ENCODE data around the gene MFAP2. TPM values are rescaled to one million over a fixed set of nuclear protein-coding genes. Genes with fewer than 3 reads are reported as not detected.

MFAP2 gene
- total and polyA plus RNA-seq, 3 donors from 2014 or later: 7.9 to 22.0 (median 18.7) TPM

DNA sequence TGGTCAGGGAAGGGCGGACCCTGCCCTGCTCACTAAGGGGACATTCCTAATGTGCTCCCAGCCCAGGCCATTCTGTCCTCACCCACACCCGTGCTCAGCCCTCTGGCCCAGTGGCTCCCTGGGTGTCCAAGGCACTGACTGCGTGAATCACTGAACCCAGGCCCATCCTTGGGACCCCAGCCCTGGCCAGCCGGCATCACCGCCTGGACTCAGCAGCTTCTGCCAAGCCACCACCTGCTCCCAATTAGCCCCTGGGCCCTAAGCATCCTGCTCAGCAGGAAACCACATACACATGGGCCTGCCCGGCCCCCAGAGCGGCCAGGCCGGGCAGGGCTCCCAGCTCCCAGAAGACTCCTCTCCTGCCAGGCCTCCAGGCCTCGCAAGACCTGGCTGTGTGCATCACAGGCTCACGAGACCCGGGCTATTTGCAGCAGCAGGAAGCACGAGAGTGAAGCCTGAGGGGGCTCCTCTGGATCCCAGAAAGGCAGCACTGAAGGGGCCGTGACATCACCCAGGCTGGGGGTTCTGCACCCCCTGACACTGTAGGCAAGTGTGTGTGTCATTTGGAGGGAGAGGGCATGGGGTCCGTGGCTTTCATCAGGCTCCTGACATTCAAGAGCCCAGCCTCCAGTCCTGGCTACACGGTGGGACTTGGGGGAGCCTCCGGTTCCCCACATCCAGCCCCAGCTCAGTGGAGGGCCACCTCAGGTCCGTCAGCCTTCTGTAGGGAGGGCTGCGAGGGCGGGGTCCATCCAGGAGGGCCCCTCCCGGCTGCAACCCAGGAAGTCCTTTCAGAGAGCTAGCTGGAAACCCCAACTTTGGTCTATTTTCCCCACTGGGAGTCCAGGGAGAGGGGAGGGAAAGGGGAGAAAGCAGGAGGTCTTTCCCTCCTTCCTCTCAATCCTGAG, 1.6 kb downstream of the MFAP2 start:
- no peaks in the 10 kb centered on the region for H3K36me3 ChIP-seq (ENCODE audit: low read depth, missing control alignments)
- peak overlapping the region; percentile 93 to 95 for H3K27ac ChIP-seq
- peak overlapping the region; percentile 68 to 71 for H3K4me3 ChIP-seq
- intact Hi-C loops (cut with DNase I; ENCODE audit: low total_unique reads): no loop called here
- no peaks in the 10 kb centered on the region for H3K27me3 ChIP-seq
- H3K4me1 ChIP-seq: no peaks in the 10 kb centered on the region
- DNase-seq: peak; percentile 81
- TF ChIP-seq, protein P1, sequence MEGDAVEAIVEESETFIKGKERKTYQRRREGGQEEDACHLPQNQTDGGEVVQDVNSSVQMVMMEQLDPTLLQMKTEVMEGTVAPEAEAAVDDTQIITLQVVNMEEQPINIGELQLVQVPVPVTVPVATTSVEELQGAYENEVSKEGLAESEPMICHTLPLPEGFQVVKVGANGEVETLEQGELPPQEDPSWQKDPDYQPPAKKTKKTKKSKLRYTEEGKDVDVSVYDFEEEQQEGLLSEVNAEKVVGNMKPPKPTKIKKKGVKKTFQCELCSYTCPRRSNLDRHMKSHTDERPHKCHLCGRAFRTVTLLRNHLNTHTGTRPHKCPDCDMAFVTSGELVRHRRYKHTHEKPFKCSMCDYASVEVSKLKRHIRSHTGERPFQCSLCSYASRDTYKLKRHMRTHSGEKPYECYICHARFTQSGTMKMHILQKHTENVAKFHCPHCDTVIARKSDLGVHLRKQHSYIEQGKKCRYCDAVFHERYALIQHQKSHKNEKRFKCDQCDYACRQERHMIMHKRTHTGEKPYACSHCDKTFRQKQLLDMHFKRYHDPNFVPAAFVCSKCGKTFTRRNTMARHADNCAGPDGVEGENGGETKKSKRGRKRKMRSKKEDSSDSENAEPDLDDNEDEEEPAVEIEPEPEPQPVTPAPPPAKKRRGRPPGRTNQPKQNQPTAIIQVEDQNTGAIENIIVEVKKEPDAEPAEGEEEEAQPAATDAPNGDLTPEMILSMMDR (IDR thresholded peaks at IDR 0.05): no peak
- peak; percentile 27 for TF ChIP-seq POLR2A (IDR thresholded peaks at IDR 0.05)
- H3K9me3 ChIP-seq: no peaks in the 10 kb centered on the region
- 50 to 58% methylated on average over 4 to 19 of the region's 20 CpGs for WGBS, 2 donors

DNA sequence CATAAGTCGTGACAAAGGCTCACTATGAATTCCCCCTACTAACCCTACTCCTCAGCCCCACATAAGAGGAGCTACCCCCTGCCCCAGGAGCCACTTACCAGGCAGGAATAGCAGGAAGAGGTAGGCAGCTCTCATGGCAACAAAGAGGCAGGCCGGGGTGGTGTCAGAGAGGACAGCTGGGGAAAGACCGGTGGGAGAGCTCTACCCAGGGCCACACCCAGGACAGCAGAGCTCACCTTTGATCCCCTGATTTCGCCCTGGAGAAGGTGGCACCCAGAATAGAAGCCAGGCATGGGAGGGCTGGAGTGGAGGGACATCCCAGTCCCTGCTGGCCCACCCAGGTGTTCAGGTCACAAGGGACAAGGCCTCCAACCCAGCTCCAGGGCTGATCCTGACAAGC, 2.3 kb downstream of the MFAP2 start:
- 65 to 83% methylated on average over 3 to 4 of the region's 4 CpGs for WGBS, 2 donors
- intact Hi-C loops (cut with DNase I; ENCODE audit: low total_unique reads): no loop called here
- Histone ChIP-seq H3K4me3 (no peak overlapping the region), H3K27ac (peak overlapping the region; percentile 93 to 95), H3K27me3 (no peaks in the 10 kb centered on the region), H3K4me1 (no peaks in the 10 kb centered on the region), H3K9me3 (no peaks in the 10 kb centered on the region), H3K36me3 (ENCODE audit: low read depth, missing control alignments) (no peaks in the 10 kb centered on the region)
- TF ChIP-seq POLR2A (IDR thresholded peaks at IDR 0.05): no peak
- TF ChIP-seq, protein P1 (IDR thresholded peaks at IDR 0.05): no peak
- no peak for DNase-seq

DNA sequence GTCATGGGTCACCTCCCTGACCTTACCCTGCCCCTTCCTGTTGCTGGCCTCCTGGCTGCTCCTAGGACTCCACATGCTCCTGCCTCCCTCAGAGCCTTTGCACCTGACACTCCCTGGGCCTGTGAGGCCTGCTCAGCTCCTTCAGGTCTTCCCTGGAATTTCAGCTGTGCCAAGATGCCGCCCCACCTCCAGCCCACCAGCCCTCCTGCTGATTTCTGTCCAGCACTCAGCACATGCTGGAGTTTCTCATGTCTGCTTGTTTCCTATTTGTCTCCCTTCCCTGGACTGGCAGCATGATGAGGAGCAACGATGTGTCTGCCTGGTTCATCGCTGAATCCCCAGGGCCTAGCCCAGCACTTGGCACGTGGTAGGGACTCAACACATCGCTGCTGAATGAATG, 3.0 kb downstream of the MFAP2 start:
- no peak for DNase-seq
- Histone ChIP-seq H3K27me3 (no peaks in the 10 kb centered on the region), H3K4me1 (no peaks in the 10 kb centered on the region), H3K36me3 (ENCODE audit: low read depth, missing control alignments) (no peaks in the 10 kb centered on the region), H3K27ac (no peak overlapping the region), H3K4me3 (no peak overlapping the region), H3K9me3 (no peaks in the 10 kb centered on the region)
- 93% methylated on average over 5 of the region's 5 CpGs for WGBS, 2 donors
- TF ChIP-seq, protein P1 (IDR thresholded peaks at IDR 0.05): no peak
- TF ChIP-seq POLR2A (IDR thresholded peaks at IDR 0.05): no peak
- intact Hi-C loops (cut with DNase I; ENCODE audit: low total_unique reads): no loop called here

DNA sequence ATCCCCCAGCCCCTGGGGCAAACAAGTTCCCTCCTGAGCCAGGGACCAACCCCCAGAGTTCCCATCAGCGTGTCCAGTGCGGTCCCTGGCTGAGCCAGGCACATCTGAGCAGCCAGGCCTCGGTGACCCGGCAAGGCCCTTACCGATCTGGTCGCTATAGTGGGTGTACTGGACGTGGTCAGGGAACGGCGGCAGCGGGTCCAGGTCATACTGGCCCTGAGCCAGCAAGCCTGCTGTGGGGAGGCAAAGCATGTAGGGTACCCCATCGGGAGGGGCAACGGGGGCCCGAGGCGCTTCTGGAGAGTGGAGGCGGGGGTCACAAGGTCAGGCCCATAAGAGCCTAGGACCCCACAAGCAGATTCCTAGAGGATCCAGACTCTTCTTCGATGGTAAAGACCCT, 3.5 kb downstream of the MFAP2 start:
- Histone ChIP-seq H3K36me3 (ENCODE audit: low read depth, missing control alignments) (no peaks in the 10 kb centered on the region), H3K27ac (no peak overlapping the region), H3K9me3 (no peaks in the 10 kb centered on the region), H3K4me1 (peaks cover 1% of the 10 kb centered on the region), H3K27me3 (no peaks in the 10 kb centered on the region), H3K4me3 (no peak overlapping the region)
- 84 to 85% methylated on average over 13 to 16 of the region's 16 CpGs for WGBS, 2 donors
- intact Hi-C loops (cut with DNase I; ENCODE audit: low total_unique reads): no loop called here
- DNase-seq: no peak
- TF ChIP-seq POLR2A (IDR thresholded peaks at IDR 0.05): no peak
- TF ChIP-seq, protein P1 (IDR thresholded peaks at IDR 0.05): no peak
